Peyer's patch (tissue), 4 donors: ENCODE measurements around the gene NUCKS1. TPM values are rescaled to one million over a fixed set of nuclear protein-coding genes. Genes with fewer than 3 reads are reported as not detected.
A peak's percentile ranks its signal among the peaks of the same experiment; 100 is the strongest.

Source experiments
- DNase-seq, 3 donors: peaks; one replicate each; pipeline ENCODE4 v3.0.0-alpha.2; 2017 to 2019
- H3K27ac ChIP-seq, 4 donors: fragments of 200-600 bp; sonication (generic); one replicate each; pipeline ENCODE4 v1.5.1; 2016 to 2019
- H3K27me3 ChIP-seq, 2 donors: fragments of 200-600 bp; sonication (generic); one replicate each; pipeline ENCODE4 v1.5.1; 2019
- H3K36me3 ChIP-seq, 3 donors: fragments of 200-600 bp; sonication (generic); one replicate each; pipeline ENCODE4 v1.5.1; 2016 to 2019
- H3K4me1 ChIP-seq, 4 donors: fragments of 200-600 bp; sonication (generic); one replicate each; pipeline ENCODE4 v1.5.1; 2016 to 2019
- H3K4me3 ChIP-seq, 4 donors: fragments of 200-600 bp; sonication (generic); 1 replicate in 3 of 4; 2 replicates in 1 of 4; pipeline ENCODE4 v1.5.1; 2016 to 2019; ENCODE audit warnings: mild to moderate bottlenecking in 1 of 4
- H3K9me3 ChIP-seq, 4 donors: fragments of 200-600 bp; sonication (generic); one replicate each; pipeline ENCODE4 v1.5.1; 2016 to 2019; ENCODE audit warnings: mild to moderate bottlenecking in 1 of 4
- CTCF ChIP-seq, 6 experiments: fragments of 450-650 bp in 4 of 6; fragments of 200-600 bp in 2 of 6; sonication (generic) in 1 of 6; IDR thresholded peaks; one replicate each; pipeline ENCODE4 v1.5.1; 2017 to 2019; ENCODE audit warnings: antibody characterized with exemption in 6 of 6, mild to moderate bottlenecking in 3 of 6, moderate library complexity in 1 of 6
- POLR2A ChIP-seq, 2 donors: fragments of 450-650 bp; IDR thresholded peaks; one replicate each; pipeline ENCODE4 v1.5.1; 2017; ENCODE audit warnings: antibody characterized with exemption in 2 of 2, mild to moderate bottlenecking in 2 of 2, moderate library complexity in 2 of 2
- small RNA-seq, 2 donors: library from RNA; depleted of rRNA; stranded (forward); fragments of <200 nt; gene quantifications; one replicate each; pipeline ENCODE3, GENCODE V24; 2016
- total RNA-seq, 4 donors: library from RNA; depleted of rRNA; stranded (reverse); fragments of >200 nt; gene quantifications; one replicate each; pipeline ENCODE4 v1.1.0, GENCODE V29; 2016

Gene NUCKS1
- total RNA-seq, 4 donors from 2014 or later, result 21.1 to 64.5 (median 41.5) TPM

- H3K4me1 ChIP-seq, result peaks cover 0 to 64% (median 33%) of the 10 kb centered on the region in 4 donors
- H3K27ac ChIP-seq, result peak overlapping the region; percentile 7 to 69 (median 50)
- H3K9me3 ChIP-seq, result no peaks in the 10 kb centered on the region
- TF ChIP-seq POLR2A (IDR thresholded peaks at IDR 0.05), result no peak
- no peak for TF ChIP-seq CTCF (IDR thresholded peaks at IDR 0.05)
- peaks cover 0 to 7% (median 0%) of the 10 kb centered on the region in 3 donors for H3K36me3 ChIP-seq
- no peaks in the 10 kb centered on the region for H3K27me3 ChIP-seq
- DNase-seq, result no peak
- no peak overlapping the region for H3K4me3 ChIP-seq
Measured at GRCh38 chr1:205666372-205667166, 83.4 kb downstream of the NUCKS1 start.

- TF ChIP-seq CTCF (IDR thresholded peaks at IDR 0.05), result no peak
- no peak for TF ChIP-seq POLR2A (IDR thresholded peaks at IDR 0.05)
- peak overlapping the region; percentile 54 to 77 (median 68) for H3K27ac ChIP-seq
- peak in 2 of 3 donors; percentile 79 to 80 for DNase-seq
- peaks cover 0 to 7% (median 0%) of the 10 kb centered on the region in 3 donors for H3K36me3 ChIP-seq
- H3K4me3 ChIP-seq, result no peak overlapping the region
- no peaks in the 10 kb centered on the region for H3K9me3 ChIP-seq
- no peaks in the 10 kb centered on the region for H3K27me3 ChIP-seq
- H3K4me1 ChIP-seq, result peaks cover 0 to 64% (median 32%) of the 10 kb centered on the region in 4 donors
Measured at GRCh38 chr1:205665201-205666045, 84.6 kb downstream of the NUCKS1 start.

- H3K27ac ChIP-seq, result peak overlapping the region; percentile 54 to 77 (median 68)
- H3K36me3 ChIP-seq, result peaks cover 0 to 7% (median 0%) of the 10 kb centered on the region in 3 donors
- peak in 2 of 3 donors; percentile 72 to 79 for DNase-seq
- H3K27me3 ChIP-seq, result no peaks in the 10 kb centered on the region
- peak overlapping the region in 1 of 4 donors; percentile 20 for H3K4me3 ChIP-seq
- H3K9me3 ChIP-seq, result no peaks in the 10 kb centered on the region
- H3K4me1 ChIP-seq, result peaks cover 0 to 57% (median 28%) of the 10 kb centered on the region in 4 donors
- no peak for TF ChIP-seq CTCF (IDR thresholded peaks at IDR 0.05)
- TF ChIP-seq POLR2A (IDR thresholded peaks at IDR 0.05), result peak in 1 of 2 donors; percentile 16
Measured at GRCh38 chr1:205664399-205665017, 85.5 kb downstream of the NUCKS1 start.

- peaks cover 0 to 7% (median 0%) of the 10 kb centered on the region in 3 donors for H3K36me3 ChIP-seq
- H3K4me1 ChIP-seq, result peaks cover 0 to 51% (median 21%) of the 10 kb centered on the region in 4 donors
- peak overlapping the region in 2 of 4 donors; percentile 54 to 77 for H3K27ac ChIP-seq
- no peaks in the 10 kb centered on the region for H3K9me3 ChIP-seq
- H3K27me3 ChIP-seq, result no peaks in the 10 kb centered on the region
- TF ChIP-seq POLR2A (IDR thresholded peaks at IDR 0.05), result no peak
- TF ChIP-seq CTCF (IDR thresholded peaks at IDR 0.05), result no peak
- H3K4me3 ChIP-seq, result no peak overlapping the region
- no peak for DNase-seq
Measured at GRCh38 chr1:205663286-205663936, 86.6 kb downstream of the NUCKS1 start.

Small RNAs within 50 kb of the gene (small RNA-seq; reads per million reads assigned to genes)
- 0 reads per million in 2 donors for gene RF00017
- 0 reads per million in 2 donors for gene RF00139

Other genes with a start within 250 kb of the NUCKS1 start
- gene CDK18, start 245.5 kb downstream of the NUCKS1 start, total RNA-seq, result 100 to 1,000 TPM in 1 of 4 donors, 10 to 100 TPM in 3; 47.0 to 126 (median 80.7) TPM
- gene ELK4, start 118.2 kb downstream of the NUCKS1 start, total RNA-seq, result 10 to 100 TPM; 16.6 to 66.8 (median 23.7) TPM
- 10 to 100 TPM in 2 of 4 donors, 1 to 10 TPM in 2; 7.4 to 16.0 (median 11.2) TPM for gene SLC45A3, start 69.7 kb downstream of the NUCKS1 start, total RNA-seq
- 10 to 100 TPM in 3 of 4 donors, 1 to 10 TPM in 1; 8.3 to 96.6 (median 22.0) TPM for gene RAB29, start 25.3 kb upstream of the NUCKS1 start, total RNA-seq
- gene SLC41A1, start 63.0 kb upstream of the NUCKS1 start, total RNA-seq, result 10 to 100 TPM in 1 of 4 donors, 1 to 10 TPM in 3; 4.0 to 21.5 (median 6.8) TPM
- not detected for gene PM20D1, start 100.0 kb upstream of the NUCKS1 start, total RNA-seq
- not detected for gene SLC26A9, start 193.3 kb upstream of the NUCKS1 start, total RNA-seq